K562 (cell line): ENCODE data around the gene GABARAPL2. TPM values are rescaled to one million over a fixed set of nuclear protein-coding genes. Genes with fewer than 3 reads are reported as not detected.

Experiments used
- BACH1 ChIP-seq: fragments of 200-800 bp; sonication (Bioruptor generic); IDR thresholded peaks from 2 replicates; pipeline ENCODE4 v1.6.1; 2016; ENCODE audit warnings: missing genetic modification characterization, missing compliant biosample characterization
- HDAC6 ChIP-seq: IDR thresholded peaks from 2 replicates; pipeline ENCODE4 v1.6.1; 2012; ENCODE audit warnings: low read depth, mild to moderate bottlenecking, control low read depth, inconsistent platforms, low read length, moderate library complexity
- KLF13 ChIP-seq: fragments of 450-650 bp; IDR thresholded peaks from 2 replicates; pipeline ENCODE4 v1.6.1; 2016; ENCODE audit warnings: missing genetic modification characterization, low read depth, mild to moderate bottlenecking, missing compliant biosample characterization, moderate library complexity, borderline replicate concordance
- MCM7 ChIP-seq, 2 experiments: fragments of 450-650 bp; IDR thresholded peaks; 2 replicates each; pipeline ENCODE4 v1.6.1; 2016 to 2018
- MED1 ChIP-seq: sonication (generic); formaldehyde crosslinking; IDR thresholded peaks from 2 replicates; pipeline ENCODE4 v1.8.1; 2023; ENCODE audit warnings: missing genetic modification reagents, borderline replicate concordance
- MTA3 ChIP-seq: fragments of 450-650 bp; formaldehyde crosslinking; IDR thresholded peaks from 2 replicates; pipeline ENCODE4 v1.6.1; 2017; ENCODE audit warnings: mild to moderate bottlenecking, borderline replicate concordance
- NCOA6 ChIP-seq: fragments of 450-650 bp; IDR thresholded peaks from 2 replicates; pipeline ENCODE4 v1.6.1; 2017; ENCODE audit warnings: mild to moderate bottlenecking
- RBM15 ChIP-seq: fragments of 200-400 bp; formaldehyde crosslinking; IDR thresholded peaks from 2 replicates; pipeline ENCODE4 v1.6.1; 2018; ENCODE audit warnings: mild to moderate bottlenecking, low read length, moderate library complexity; ENCODE audit not compliant: insufficient read depth
- SMAD1 ChIP-seq: fragments of 150-350 bp; IDR thresholded peaks from 2 replicates; pipeline ENCODE4 v1.6.1; 2014; ENCODE audit warnings: low read length, low read depth; ENCODE audit not compliant: partially characterized antibody
- SMAD2 ChIP-seq: fragments of 150-350 bp; IDR thresholded peaks from 2 replicates; pipeline ENCODE4 v1.6.1; 2014; ENCODE audit warnings: low read depth, mild to moderate bottlenecking, low read length
- SRSF7 ChIP-seq: fragments of 200-400 bp; formaldehyde crosslinking; optimal IDR thresholded peaks from 2 replicates; pipeline ENCODE3; 2017; ENCODE audit warnings: mild to moderate bottlenecking, low read depth, low read length
- STAG1 ChIP-seq: sonication (generic); formaldehyde crosslinking; IDR thresholded peaks from 2 replicates; pipeline ENCODE4 v1.5.0; 2020; ENCODE audit warnings: missing genetic modification reagents, borderline replicate concordance
- ZBTB17 ChIP-seq: fragments of 450-650 bp; formaldehyde crosslinking; IDR thresholded peaks from 2 replicates; pipeline ENCODE4 v1.4.0; 2020; ENCODE audit warnings: mild to moderate bottlenecking
- ZKSCAN8 ChIP-seq: fragments of 200-800 bp; sonication (Bioruptor generic); IDR thresholded peaks from 2 replicates; pipeline ENCODE4 v1.6.1; 2016; ENCODE audit warnings: missing genetic modification characterization, missing compliant biosample characterization
- ZNF23 ChIP-seq: fragments of 250-450 bp; sonication (Bioruptor Pico); IDR thresholded peaks from 2 replicates; pipeline ENCODE4 v1.4.0; 2020; ENCODE audit warnings: mild to moderate bottlenecking
- ZNF24 ChIP-seq: fragments of 450-650 bp; IDR thresholded peaks from 2 replicates; pipeline ENCODE4 v1.6.1; 2016
- ZSCAN32 ChIP-seq: fragments of 450-650 bp; formaldehyde crosslinking; IDR thresholded peaks from 2 replicates; pipeline ENCODE4 v1.4.0; 2020; ENCODE audit warnings: mild to moderate bottlenecking, moderate library complexity
- polyA plus RNA-seq, 8 experiments: library from polyadenylated mRNA; depleted of rRNA in 4 of 8; stranded (reverse) in 5 of 8; unstranded in 3 of 8; fragments of >200 nt; fragmentation: Nextera tagmentation in 2 of 8; fragmentation: Illumina TruSeq in 1 of 8; extraction: Ambion mirVana in 2 of 8; extraction: Trizol in 1 of 8; gene quantifications; 2 replicates each; pipeline versions ENCODE4 v1.2.1 to v1.2.3, GENCODE V29; 2011 to 2014; ENCODE audit warnings: inconsistent platforms in 1 of 8, missing spikeins in 1 of 8
- total RNA-seq, 7 experiments: library from RNA; depleted of rRNA in 6 of 7; stranded (reverse); fragments of >200 nt in 6 of 7; fragmentation: Illumina TruSeq in 2 of 7; extraction: Trizol in 2 of 7; gene quantifications; 2 replicates each; pipeline versions ENCODE4 v1.2.1 to v1.2.3, GENCODE V29; 2011 to 2021; ENCODE audit warnings: low replicate concordance in 1 of 7
- TF ChIP-seq, protein P1 (sequence below): sonication (generic); formaldehyde crosslinking; IDR thresholded peaks from 2 replicates; pipeline ENCODE4 v1.8.0; 2022; ENCODE audit warnings: missing genetic modification reagents, mild to moderate bottlenecking, borderline replicate concordance
- TF ChIP-seq, protein P2 (sequence below): sonication (generic); formaldehyde crosslinking; IDR thresholded peaks from 2 replicates; pipeline ENCODE4 v1.5.0; 2020; ENCODE audit warnings: missing genetic modification reagents
- TF ChIP-seq, protein P3 (sequence below): fragments of 250-450 bp; sonication (Bioruptor Pico); IDR thresholded peaks from 2 replicates; pipeline ENCODE4 v1.5.0; 2022; ENCODE audit warnings: mild to moderate bottlenecking
- TF ChIP-seq, protein P4 (sequence below): fragments of 150-350 bp; conservative IDR thresholded peaks from 2 replicates; pipeline ENCODE4 v1.6.1; 2014; ENCODE audit warnings: low read length
- TF ChIP-seq, protein P5 (sequence below): fragments of 250-450 bp; sonication (Bioruptor Pico); IDR thresholded peaks from 2 replicates; pipeline ENCODE4 v1.8.0; 2021; ENCODE audit warnings: borderline replicate concordance, mild to moderate bottlenecking, moderate library complexity; ENCODE audit not compliant: poor library complexity, severe bottlenecking

Gene GABARAPL2
- total and polyA plus RNA-seq, 9 of the 15 experiments (the other 6 are each of a cell fraction or from before 2014, with no cell fraction given): 42.1 to 288 (median 91.8) TPM

DNA sequence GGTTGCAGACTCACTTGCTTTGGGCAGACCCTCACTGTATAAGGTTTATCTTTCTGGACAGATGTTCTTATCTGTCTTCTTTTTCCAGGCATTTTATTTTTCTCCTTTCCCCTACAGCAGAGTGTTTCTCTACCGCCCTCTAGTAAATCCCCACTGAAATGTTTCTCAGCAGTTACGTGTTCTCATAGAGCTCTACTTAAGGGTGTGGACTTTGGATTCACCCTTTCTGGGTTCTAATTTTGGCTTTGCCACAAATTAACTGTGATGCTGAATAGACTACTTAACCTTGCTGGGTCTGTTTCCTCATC is 54.9 kb downstream of the GABARAPL2 start (continued):
- TF ChIP-seq, protein P1, sequence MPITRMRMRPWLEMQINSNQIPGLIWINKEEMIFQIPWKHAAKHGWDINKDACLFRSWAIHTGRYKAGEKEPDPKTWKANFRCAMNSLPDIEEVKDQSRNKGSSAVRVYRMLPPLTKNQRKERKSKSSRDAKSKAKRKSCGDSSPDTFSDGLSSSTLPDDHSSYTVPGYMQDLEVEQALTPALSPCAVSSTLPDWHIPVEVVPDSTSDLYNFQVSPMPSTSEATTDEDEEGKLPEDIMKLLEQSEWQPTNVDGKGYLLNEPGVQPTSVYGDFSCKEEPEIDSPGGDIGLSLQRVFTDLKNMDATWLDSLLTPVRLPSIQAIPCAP: no peak
- TF ChIP-seq, protein P2, sequence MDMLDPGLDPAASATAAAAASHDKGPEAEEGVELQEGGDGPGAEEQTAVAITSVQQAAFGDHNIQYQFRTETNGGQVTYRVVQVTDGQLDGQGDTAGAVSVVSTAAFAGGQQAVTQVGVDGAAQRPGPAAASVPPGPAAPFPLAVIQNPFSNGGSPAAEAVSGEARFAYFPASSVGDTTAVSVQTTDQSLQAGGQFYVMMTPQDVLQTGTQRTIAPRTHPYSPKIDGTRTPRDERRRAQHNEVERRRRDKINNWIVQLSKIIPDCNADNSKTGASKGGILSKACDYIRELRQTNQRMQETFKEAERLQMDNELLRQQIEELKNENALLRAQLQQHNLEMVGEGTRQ: no peak
- no peak for TF ChIP-seq ZSCAN32 (CRISPR knock-in tag)
- TF ChIP-seq STAG1: no peak
- TF ChIP-seq, protein P3, sequence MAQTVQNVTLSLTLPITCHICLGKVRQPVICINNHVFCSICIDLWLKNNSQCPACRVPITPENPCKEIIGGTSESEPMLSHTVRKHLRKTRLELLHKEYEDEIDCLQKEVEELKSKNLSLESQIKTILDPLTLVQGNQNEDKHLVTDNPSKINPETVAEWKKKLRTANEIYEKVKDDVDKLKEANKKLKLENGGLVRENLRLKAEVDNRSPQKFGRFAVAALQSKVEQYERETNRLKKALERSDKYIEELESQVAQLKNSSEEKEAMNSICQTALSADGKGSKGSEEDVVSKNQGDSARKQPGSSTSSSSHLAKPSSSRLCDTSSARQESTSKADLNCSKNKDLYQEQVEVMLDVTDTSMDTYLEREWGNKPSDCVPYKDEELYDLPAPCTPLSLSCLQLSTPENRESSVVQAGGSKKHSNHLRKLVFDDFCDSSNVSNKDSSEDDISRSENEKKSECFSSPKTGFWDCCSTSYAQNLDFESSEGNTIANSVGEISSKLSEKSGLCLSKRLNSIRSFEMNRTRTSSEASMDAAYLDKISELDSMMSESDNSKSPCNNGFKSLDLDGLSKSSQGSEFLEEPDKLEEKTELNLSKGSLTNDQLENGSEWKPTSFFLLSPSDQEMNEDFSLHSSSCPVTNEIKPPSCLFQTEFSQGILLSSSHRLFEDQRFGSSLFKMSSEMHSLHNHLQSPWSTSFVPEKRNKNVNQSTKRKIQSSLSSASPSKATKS: no peak
- no peak for TF ChIP-seq HDAC6
- no peak for TF ChIP-seq SMAD1
- TF ChIP-seq, protein P4, sequence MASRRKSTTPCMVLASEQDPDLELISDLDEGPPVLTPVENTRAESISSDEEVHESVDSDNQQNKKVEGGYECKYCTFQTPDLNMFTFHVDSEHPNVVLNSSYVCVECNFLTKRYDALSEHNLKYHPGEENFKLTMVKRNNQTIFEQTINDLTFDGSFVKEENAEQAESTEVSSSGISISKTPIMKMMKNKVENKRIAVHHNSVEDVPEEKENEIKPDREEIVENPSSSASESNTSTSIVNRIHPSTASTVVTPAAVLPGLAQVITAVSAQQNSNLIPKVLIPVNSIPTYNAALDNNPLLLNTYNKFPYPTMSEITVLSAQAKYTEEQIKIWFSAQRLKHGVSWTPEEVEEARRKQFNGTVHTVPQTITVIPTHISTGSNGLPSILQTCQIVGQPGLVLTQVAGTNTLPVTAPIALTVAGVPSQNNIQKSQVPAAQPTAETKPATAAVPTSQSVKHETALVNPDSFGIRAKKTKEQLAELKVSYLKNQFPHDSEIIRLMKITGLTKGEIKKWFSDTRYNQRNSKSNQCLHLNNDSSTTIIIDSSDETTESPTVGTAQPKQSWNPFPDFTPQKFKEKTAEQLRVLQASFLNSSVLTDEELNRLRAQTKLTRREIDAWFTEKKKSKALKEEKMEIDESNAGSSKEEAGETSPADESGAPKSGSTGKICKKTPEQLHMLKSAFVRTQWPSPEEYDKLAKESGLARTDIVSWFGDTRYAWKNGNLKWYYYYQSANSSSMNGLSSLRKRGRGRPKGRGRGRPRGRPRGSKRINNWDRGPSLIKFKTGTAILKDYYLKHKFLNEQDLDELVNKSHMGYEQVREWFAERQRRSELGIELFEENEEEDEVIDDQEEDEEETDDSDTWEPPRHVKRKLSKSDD: no peak
- no peak for TF ChIP-seq SMAD2
- TF ChIP-seq MTA3: no peak; the same call in 1 of the 2 replicates
- no peak for TF ChIP-seq RBM15
- TF ChIP-seq, protein P5, sequence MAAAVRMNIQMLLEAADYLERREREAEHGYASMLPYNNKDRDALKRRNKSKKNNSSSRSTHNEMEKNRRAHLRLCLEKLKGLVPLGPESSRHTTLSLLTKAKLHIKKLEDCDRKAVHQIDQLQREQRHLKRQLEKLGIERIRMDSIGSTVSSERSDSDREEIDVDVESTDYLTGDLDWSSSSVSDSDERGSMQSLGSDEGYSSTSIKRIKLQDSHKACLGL (CRISPR knock-in tag): no peak
- TF ChIP-seq ZBTB17 (CRISPR knock-in tag): no peak
- peak; percentile 38; the same call in 1 of the 2 replicates for TF ChIP-seq ZNF24
- no peak for TF ChIP-seq BACH1
- TF ChIP-seq ZNF23 (CRISPR knock-in tag): no peak
- TF ChIP-seq SRSF7: no peak
- no peak for TF ChIP-seq ZKSCAN8 (CRISPR knock-in tag)
- no peak for TF ChIP-seq MCM7 (IDR thresholded peaks at IDR 0.05)
- TF ChIP-seq NCOA6: peak; percentile 21; the same call in 1 of the 2 replicates
- TF ChIP-seq KLF13 (tag): no peak
- TF ChIP-seq MED1 (CRISPR knock-in tag): no peak
